ENCODE data around the gene MYB.

The MYB gene

DNA sequence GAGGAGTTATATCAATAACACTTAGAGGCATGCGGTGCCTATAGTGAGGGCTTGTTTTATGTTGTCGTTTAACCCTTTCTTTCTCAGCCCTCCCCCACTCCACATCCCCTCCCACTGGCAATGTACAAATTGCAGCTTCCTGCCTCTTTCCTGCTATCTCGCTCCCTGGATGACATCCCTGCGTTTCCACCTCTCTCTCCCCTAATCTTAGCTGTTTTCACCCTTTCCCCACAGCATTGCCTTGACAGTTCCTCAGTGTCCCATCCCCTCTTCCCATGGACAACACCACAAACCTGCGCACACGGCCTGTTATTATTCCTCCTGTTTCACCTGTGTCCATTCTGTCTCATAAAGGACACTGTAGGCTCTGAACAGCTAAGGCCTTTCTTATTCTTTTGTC, 34.5 kb downstream of the MYB start:
- TF ChIP-seq GATA3 (IDR thresholded peaks at IDR 0.05; ENCODE audit: low read depth, low read length) (no peak), GATA2 (IDR thresholded peaks at IDR 0.05; ENCODE audit: low read depth, low read length) (no peak)

DNA sequence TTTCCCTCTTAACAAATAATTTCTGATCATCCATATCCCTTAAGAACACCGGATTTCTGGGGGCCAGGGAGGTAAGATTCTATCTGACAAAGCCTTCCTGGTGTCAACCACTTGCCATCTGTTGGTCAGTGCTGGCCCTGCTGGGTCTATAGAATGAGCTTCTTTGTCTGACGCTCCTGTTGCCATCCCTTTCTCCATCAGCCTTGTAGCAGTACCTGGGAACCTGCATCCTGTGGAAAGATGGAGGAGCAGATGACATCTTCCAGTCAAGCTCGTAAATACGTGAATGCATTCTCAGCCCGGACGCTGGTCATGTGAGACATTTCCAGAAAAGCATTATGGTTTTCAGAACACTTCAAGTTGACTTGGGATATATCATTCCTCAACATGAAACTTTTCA, 36.6 kb downstream of the MYB start:
- TF ChIP-seq GATA2 (IDR thresholded peaks at IDR 0.05; ENCODE audit: low read depth, low read length) (no peak), GATA3 (IDR thresholded peaks at IDR 0.05; ENCODE audit: low read depth, low read length) (no peak)

DNA sequence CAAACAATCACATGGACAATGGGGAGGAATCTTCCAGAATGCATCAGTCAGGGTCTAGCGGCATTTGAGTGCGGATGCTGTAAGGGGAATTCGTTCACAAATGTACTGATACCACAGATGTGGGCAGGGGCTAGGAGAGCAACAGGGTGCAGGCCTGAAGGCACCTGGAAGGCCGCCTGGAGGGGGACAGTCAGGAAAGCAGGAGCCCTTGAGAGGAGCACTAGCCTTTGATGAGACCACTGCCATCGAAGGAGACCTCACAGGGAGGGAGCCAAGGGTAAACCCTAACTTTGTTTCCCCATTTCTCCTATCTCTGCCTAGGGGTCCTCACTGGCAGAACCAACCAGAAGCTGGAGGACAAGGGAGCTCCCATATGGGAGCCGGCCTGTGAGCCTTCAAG, 38.2 kb downstream of the MYB start:
- TF ChIP-seq GATA3 (IDR thresholded peaks at IDR 0.05; ENCODE audit: low read depth, low read length) (no peak), GATA2 (IDR thresholded peaks at IDR 0.05; ENCODE audit: low read depth, low read length) (no peak)

DNA sequence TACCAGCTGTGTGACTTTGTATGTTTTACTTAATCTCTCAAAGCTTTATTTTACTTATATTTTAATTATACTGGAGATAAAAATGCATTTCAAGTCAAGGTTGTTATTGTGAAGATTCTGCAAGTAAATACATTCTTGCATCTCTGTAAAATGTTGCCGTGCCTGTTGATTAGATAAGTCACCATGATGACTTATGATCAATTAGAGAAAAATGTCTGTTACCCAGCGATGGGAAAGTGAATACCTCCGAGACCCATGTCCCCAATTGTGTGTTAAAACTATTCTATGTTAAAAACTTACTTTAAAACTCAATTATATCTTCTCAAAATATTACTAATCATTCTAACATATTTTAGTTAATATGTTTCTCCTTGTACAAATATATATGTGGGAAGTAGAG, 39.9 kb downstream of the MYB start:
- TF ChIP-seq GATA2 (IDR thresholded peaks at IDR 0.05; ENCODE audit: low read depth, low read length) (no peak), GATA3 (IDR thresholded peaks at IDR 0.05; ENCODE audit: low read depth, low read length) (no peak)

DNA sequence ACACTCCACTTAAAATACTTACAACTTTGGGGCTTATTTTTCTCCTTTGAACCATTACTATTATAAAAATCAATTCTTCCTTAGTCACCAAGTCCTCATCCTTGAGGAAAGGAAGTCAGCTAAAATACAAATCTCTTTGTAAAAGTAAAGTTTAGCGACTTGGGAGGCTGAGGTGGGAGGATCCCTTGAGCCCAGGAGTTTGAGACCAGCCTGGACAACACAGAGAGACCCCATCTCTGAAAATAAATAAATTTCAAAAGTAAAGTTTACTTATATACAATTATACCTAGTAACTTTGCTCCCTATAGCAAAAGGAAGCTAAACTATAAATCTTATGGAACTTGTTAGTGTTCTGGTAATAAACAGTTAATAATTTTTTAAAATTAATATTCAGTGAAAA, 40.4 kb downstream of the MYB start:
- TF ChIP-seq GATA2 (IDR thresholded peaks at IDR 0.05; ENCODE audit: low read depth, low read length) (no peak), GATA3 (IDR thresholded peaks at IDR 0.05; ENCODE audit: low read depth, low read length) (no peak)

DNA sequence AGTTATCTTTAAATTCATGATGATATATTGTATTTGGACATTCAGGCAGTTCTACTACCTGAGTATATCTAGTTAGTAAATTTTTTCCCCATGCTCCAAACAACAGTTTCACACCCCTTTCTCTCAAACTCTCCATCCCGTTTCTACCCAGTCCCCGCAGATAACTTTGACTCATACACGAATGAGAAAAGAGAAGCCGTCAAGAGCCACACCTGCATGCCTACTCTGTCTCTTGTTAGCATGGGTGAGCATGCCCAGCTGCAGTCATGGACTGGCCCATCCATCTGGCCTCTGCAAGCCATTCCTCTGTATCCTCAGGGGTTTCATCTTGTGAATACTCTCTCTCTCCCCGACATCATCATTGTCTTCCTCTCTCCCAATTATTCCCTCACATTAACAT, 41.5 kb downstream of the MYB start:
- no peak for TF ChIP-seq GATA2 (IDR thresholded peaks at IDR 0.05; ENCODE audit: low read depth, low read length)
- no peak for TF ChIP-seq GATA3 (IDR thresholded peaks at IDR 0.05; ENCODE audit: low read depth, low read length)

DNA sequence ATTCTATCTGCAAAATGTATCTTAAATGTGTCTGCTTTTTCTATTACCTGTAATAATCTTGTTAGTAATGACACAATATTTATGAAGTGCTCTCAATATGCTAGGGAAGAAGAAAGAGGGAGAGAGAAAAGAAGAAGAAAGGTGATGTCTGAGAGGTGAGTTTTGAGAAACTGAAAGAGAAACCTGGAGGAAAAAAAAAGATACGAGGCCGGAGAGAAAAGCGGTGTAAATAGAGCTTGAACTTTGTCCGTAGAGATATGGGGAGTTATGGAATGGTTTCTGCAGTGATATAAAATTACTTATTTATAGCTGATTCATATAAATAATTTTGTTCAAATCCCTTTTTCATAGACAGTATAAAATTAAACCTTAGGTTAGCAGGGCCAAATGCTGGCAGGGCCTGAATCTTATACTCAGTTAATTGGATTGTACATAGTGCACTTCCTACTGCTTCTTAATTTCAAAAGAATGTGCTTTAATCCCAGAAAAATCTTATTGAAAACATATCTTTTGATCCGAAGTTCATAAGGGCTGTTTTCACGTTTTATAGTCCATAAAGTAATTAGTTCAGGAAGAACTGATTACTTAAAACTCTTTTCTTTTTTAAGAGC, 43.0 kb downstream of the MYB start:
- TF ChIP-seq GATA2 (IDR thresholded peaks at IDR 0.05; ENCODE audit: low read depth, low read length) = no peak
- TF ChIP-seq GATA3 (IDR thresholded peaks at IDR 0.05; ENCODE audit: low read depth, low read length) = no peak

DNA sequence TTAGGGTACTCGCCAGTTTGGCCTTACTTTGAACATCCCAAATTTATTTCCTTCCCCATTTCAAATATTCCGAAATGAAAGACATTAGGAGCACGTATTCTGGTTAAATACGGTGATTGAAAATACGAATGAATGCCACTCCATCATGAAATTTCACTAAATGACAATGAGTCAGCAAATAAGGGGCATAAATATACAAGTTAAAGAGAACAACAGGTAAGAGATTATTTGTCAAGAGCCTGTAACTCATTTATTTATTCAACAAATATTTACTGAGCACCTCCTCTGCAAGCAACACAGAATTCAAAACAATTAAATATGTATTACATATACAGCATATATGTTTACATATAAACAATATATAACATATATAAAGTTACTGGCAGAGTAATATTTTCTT, 44.8 kb downstream of the MYB start:
- no peak for TF ChIP-seq GATA3 (IDR thresholded peaks at IDR 0.05; ENCODE audit: low read depth, low read length)
- TF ChIP-seq GATA2 (IDR thresholded peaks at IDR 0.05; ENCODE audit: low read depth, low read length) = no peak

DNA sequence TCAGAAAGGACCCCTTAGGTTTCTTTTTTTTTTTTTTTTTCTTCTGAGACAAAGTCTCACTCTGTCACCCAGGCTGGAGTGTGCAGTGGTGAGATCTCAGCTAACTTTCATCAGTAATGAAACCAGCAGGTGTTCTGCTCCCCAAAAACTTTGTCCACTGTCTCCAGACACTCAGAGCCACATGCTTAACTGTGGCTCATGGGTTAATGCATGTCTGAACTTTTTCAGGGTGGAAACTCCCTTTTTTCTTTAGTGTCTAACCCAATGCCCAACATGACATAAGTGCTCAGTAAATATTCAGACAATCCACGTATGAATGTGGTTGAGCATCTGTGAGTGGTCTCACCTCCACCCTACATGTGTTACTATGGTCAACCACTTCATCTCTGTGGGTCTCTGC, 45.4 kb downstream of the MYB start:
- TF ChIP-seq GATA2 (IDR thresholded peaks at IDR 0.05; ENCODE audit: low read depth, low read length) (no peak), GATA3 (IDR thresholded peaks at IDR 0.05; ENCODE audit: low read depth, low read length) (no peak)

DNA sequence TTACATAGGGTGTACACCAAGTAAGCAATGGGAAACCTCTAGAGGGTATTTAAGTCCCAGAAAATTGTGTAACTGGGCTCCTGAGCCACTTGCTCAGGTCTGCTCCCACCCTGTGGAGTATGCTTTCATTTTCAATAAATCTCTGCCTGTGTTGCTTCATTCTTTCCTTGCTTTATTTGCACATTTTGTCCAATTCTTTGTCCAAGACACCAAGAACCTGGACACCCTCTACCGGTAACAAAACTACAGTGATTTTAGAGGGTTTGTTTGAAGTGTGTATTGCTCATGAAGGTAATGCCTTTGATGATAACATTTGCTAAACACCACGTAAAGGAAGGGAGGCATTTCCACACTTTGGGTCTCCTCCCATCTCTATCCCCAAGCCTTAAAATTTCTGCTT, 46.2 kb downstream of the MYB start:
- TF ChIP-seq GATA3 (IDR thresholded peaks at IDR 0.05; ENCODE audit: low read depth, low read length) = no peak
- no peak for TF ChIP-seq GATA2 (IDR thresholded peaks at IDR 0.05; ENCODE audit: low read depth, low read length)

DNA sequence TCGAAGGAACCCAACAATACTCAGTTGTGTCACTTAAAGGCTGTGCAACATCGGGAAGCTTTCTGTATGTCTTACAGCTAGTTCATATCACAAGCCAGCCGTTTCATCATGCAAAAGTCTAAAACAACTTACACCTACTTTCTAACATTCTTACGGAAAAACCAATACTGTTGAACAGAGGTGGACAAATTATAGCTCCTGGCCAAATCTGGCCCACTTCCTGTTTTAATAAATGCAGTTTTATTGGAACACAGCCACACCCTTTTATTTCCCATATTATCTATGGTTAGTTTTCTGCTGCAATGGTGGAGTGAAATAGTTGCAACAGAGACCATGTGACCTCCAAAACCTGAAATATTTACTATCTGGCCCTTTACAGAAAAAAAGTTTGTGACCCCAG, 46.6 kb downstream of the MYB start:
- no peak for TF ChIP-seq GATA2 (IDR thresholded peaks at IDR 0.05; ENCODE audit: low read depth, low read length)
- no peak for TF ChIP-seq GATA3 (IDR thresholded peaks at IDR 0.05; ENCODE audit: low read depth, low read length)

DNA sequence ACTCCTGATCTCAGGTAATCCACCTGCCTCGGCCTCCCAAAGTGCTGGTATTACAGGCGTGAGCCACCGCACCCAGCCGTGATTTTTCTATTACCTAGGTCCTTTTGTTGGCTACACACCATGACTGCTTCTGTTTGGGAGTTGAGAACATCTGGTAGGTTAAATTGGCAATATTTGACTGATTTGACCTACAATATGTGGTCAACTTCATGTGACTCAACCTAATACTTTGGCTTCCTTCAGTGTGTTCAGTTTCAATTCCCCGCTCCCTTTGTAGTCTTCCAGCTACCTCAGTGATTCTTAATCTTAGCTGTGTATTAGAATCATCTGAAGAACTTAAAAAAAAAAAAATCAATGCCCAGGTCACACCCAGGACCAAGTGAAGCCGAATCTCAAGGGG, 47.4 kb downstream of the MYB start:
- TF ChIP-seq GATA2 (IDR thresholded peaks at IDR 0.05; ENCODE audit: low read depth, low read length) = no peak
- TF ChIP-seq GATA3 (IDR thresholded peaks at IDR 0.05; ENCODE audit: low read depth, low read length) = no peak

DNA sequence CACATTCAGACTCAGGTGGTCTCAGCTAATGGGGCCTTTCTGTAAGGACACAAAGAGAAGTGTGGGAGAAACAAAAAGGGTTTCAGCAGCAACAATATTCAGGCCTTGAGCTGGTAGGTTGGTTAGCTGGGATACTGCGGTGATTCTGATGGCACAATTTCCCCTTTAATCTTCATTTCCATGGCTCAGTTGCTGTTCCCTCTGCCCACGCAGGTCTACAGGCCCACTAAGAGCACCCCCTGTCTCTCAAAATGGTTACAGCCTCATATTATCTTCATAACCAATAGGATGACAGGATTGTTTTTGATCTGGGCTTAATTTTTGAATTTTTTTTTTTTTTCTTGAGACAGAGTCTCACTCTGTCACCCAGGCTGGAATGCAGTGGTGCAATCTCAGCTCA, 48.9 kb downstream of the MYB start:
- TF ChIP-seq GATA3 (IDR thresholded peaks at IDR 0.05; ENCODE audit: low read depth, low read length) (no peak), GATA2 (IDR thresholded peaks at IDR 0.05; ENCODE audit: low read depth, low read length) (no peak)

DNA sequence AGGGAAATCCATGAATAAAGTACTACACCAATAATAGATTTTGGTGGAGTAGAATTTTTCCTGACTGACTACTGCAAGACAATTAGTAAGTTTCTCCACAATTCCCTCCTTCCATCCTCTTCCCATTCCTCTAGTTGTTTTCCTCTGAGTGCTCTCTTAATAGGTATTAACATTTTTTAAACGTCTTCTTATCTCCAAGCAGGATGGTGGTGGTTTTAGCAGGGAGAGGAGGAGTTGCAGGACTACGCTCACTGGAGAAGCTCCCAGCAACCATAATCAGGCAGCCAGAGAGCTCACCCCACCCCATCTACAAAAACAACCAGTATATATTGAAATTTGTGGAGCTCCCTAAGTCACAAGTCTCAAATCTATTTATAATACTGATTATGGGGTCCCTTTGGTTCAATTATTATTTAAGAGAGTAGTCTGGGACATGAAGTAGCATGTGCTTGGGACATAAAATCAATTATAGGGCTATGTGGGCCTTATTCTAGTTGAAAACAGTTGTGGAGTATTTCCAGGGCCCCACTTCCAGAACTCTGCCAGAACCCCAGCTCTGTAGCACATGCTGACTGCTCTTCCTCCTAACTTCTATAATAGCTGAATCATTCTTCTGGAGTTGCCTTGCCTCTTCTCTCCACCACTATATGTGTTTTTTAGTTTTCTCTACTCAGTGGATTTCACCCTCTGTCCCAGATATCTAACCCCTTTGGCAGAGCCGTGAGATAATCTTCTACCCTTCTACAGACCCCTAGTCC, 49.8 kb downstream of the MYB start:
- TF ChIP-seq GATA3 (IDR thresholded peaks at IDR 0.05; ENCODE audit: low read depth, low read length) (no peak), GATA2 (IDR thresholded peaks at IDR 0.05; ENCODE audit: low read depth, low read length) (no peak)

DNA sequence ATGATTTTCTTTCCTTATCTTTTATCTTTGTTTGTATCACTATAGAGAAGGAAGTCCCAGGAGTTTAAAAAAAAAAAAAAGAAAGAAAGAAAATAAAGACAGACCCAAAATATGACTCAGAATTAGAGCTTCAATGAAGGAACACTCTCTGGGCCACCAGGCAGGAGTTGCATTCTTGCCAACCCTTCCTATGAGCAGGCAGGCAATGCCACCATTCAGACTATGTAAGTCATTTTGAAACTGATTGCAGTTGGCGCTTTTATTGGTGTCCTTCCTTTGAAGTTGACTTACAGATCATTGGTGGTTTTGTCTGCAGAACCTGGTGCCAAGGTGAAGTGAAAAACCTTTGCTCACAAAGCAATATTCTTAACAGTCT, 50.3 kb downstream of the MYB start:
- TF ChIP-seq GATA2 (IDR thresholded peaks at IDR 0.05; ENCODE audit: low read depth, low read length) = no peak
- TF ChIP-seq GATA3 (IDR thresholded peaks at IDR 0.05; ENCODE audit: low read depth, low read length) = no peak

Data from SH-SY5Y (cell line).